HepG2 (cell line): Measurements from ENCODE around the gene APOM. TPM values are rescaled to one million over a fixed set of nuclear protein-coding genes. Genes with fewer than 3 reads are reported as not detected.

Experiments used
- HMG20B ChIP-seq: conservative IDR thresholded peaks from 2 replicates; pipeline ENCODE4 v1.6.1; 2016; ENCODE audit warnings: missing genetic modification reagents, missing compliant biosample characterization
- KDM5B ChIP-seq: sonication (generic); formaldehyde crosslinking; IDR thresholded peaks from 2 replicates; pipeline ENCODE4 v1.4.0; 2020; ENCODE audit warnings: missing genetic modification reagents, mild to moderate bottlenecking, borderline replicate concordance
- MIER3 ChIP-seq: IDR thresholded peaks from 2 replicates; pipeline ENCODE4 v1.6.1; 2016; ENCODE audit warnings: missing compliant biosample characterization, borderline replicate concordance
- PITX1 ChIP-seq: sonication (generic); formaldehyde crosslinking; IDR thresholded peaks from 2 replicates; pipeline ENCODE4 v1.5.1; 2020; ENCODE audit warnings: mild to moderate bottlenecking, missing genetic modification reagents
- RCOR2 ChIP-seq: IDR thresholded peaks from 2 replicates; pipeline ENCODE4 v1.6.1; 2016; ENCODE audit warnings: missing biosample characterization, missing genetic modification reagents
- SIX1 ChIP-seq: sonication (generic); formaldehyde crosslinking; IDR thresholded peaks from 2 replicates; pipeline ENCODE4 v1.4.0; 2020; ENCODE audit warnings: missing genetic modification reagents, borderline replicate concordance
- SRY ChIP-seq: sonication (generic); formaldehyde crosslinking; IDR thresholded peaks from 2 replicates; pipeline ENCODE4 v1.8.0; 2022; ENCODE audit warnings: mild to moderate bottlenecking, missing genetic modification reagents
- SUZ12 ChIP-seq: fragments of 150-350 bp; IDR thresholded peaks from 2 replicates; pipeline ENCODE4 v1.6.1; 2014; ENCODE audit warnings: low read depth, low read length
- TCF12 ChIP-seq, 2 experiments: fragments of 450-650 bp in 1 of 2; sonication (generic) in 1 of 2; formaldehyde crosslinking in 1 of 2; IDR thresholded peaks; 2 replicates each; pipeline versions ENCODE4 v1.6.1 to v1.8.0; 2017 to 2022; ENCODE audit warnings: antibody characterized with exemption in 1 of 2, mild to moderate bottlenecking in 1 of 2, missing genetic modification reagents in 1 of 2, moderate library complexity in 1 of 2
- ZBTB42 ChIP-seq: sonication (generic); formaldehyde crosslinking; IDR thresholded peaks from 2 replicates; pipeline ENCODE4 v1.5.0; 2020; ENCODE audit warnings: mild to moderate bottlenecking, missing genetic modification reagents
- ZMYM3 ChIP-seq: sonication (generic); formaldehyde crosslinking; IDR thresholded peaks from 2 replicates; pipeline ENCODE4 v1.5.1; 2020; ENCODE audit warnings: mild to moderate bottlenecking, missing genetic modification reagents
- ZNF329 ChIP-seq: sonication (generic); formaldehyde crosslinking; IDR thresholded peaks from 2 replicates; pipeline ENCODE4 v1.9.0; 2021; ENCODE audit warnings: low read depth, mild to moderate bottlenecking, missing genetic modification reagents
- ZNF33A ChIP-seq: sonication (generic); formaldehyde crosslinking; IDR thresholded peaks from 2 replicates; pipeline ENCODE4 v1.5.1; 2020; ENCODE audit warnings: missing genetic modification reagents, mild to moderate bottlenecking, moderate library complexity, borderline replicate concordance
- ZNF451 ChIP-seq: sonication (generic); formaldehyde crosslinking; IDR thresholded peaks from 2 replicates; pipeline ENCODE4 v1.5.0; 2020; ENCODE audit warnings: mild to moderate bottlenecking, missing genetic modification reagents
- ZNF615 ChIP-seq: sonication (generic); formaldehyde crosslinking; IDR thresholded peaks from 2 replicates; pipeline ENCODE4 v1.5.0; 2020; ENCODE audit warnings: mild to moderate bottlenecking, missing genetic modification reagents, borderline replicate concordance
- ZXDC ChIP-seq: sonication (generic); formaldehyde crosslinking; IDR thresholded peaks from 2 replicates; pipeline ENCODE4 v1.5.0; 2020; ENCODE audit warnings: mild to moderate bottlenecking, missing genetic modification reagents
- polyA plus RNA-seq, 8 experiments: library from polyadenylated mRNA; depleted of rRNA in 3 of 8; stranded (reverse) in 7 of 8; unstranded in 1 of 8; fragments of >200 nt; fragmentation: Illumina TruSeq in 4 of 8; extraction: Trizol in 4 of 8; gene quantifications; 2 replicates each; pipeline versions ENCODE4 v1.2.1 to v1.2.3, GENCODE V29; 2011 to 2016; ENCODE audit warnings: low read depth in 4 of 8, missing spikeins in 1 of 8, mixed read lengths in 1 of 8; ENCODE audit not compliant: insufficient read depth in 1 of 8
- total RNA-seq, 5 experiments: library from RNA; depleted of rRNA; stranded (reverse); fragments of >200 nt; fragmentation: Illumina TruSeq; extraction: Trizol; gene quantifications; 2 replicates each; pipeline ENCODE4 v1.2.3, GENCODE V29; 2016; ENCODE audit warnings: low read depth in 1 of 5
- TF ChIP-seq, protein P1 (sequence below): sonication (generic); formaldehyde crosslinking; IDR thresholded peaks from 2 replicates; pipeline ENCODE4 v1.4.0; 2020; ENCODE audit warnings: mild to moderate bottlenecking, missing genetic modification reagents
- TF ChIP-seq, protein P2 (sequence below): sonication (generic); formaldehyde crosslinking; conservative IDR thresholded peaks from 2 replicates; pipeline ENCODE4 v1.8.0; 2022; ENCODE audit warnings: mild to moderate bottlenecking, moderate library complexity, missing genetic modification reagents

APOM gene
- total and polyA plus RNA-seq, 2 of the 13 experiments (the other 11 are each of a cell fraction or from before 2014, with no cell fraction given): 98.2 to 1,140 TPM

- TF ChIP-seq SIX1: no peak
- no peak; the same call in 1 of the 2 replicates for TF ChIP-seq ZXDC
- TF ChIP-seq RCOR2: no peak
- TF ChIP-seq PITX1 (CRISPR knock-in tag): no peak
- TF ChIP-seq SRY: peak; percentile 86; the same call in 1 of the 2 replicates
- TF ChIP-seq, protein P1, sequence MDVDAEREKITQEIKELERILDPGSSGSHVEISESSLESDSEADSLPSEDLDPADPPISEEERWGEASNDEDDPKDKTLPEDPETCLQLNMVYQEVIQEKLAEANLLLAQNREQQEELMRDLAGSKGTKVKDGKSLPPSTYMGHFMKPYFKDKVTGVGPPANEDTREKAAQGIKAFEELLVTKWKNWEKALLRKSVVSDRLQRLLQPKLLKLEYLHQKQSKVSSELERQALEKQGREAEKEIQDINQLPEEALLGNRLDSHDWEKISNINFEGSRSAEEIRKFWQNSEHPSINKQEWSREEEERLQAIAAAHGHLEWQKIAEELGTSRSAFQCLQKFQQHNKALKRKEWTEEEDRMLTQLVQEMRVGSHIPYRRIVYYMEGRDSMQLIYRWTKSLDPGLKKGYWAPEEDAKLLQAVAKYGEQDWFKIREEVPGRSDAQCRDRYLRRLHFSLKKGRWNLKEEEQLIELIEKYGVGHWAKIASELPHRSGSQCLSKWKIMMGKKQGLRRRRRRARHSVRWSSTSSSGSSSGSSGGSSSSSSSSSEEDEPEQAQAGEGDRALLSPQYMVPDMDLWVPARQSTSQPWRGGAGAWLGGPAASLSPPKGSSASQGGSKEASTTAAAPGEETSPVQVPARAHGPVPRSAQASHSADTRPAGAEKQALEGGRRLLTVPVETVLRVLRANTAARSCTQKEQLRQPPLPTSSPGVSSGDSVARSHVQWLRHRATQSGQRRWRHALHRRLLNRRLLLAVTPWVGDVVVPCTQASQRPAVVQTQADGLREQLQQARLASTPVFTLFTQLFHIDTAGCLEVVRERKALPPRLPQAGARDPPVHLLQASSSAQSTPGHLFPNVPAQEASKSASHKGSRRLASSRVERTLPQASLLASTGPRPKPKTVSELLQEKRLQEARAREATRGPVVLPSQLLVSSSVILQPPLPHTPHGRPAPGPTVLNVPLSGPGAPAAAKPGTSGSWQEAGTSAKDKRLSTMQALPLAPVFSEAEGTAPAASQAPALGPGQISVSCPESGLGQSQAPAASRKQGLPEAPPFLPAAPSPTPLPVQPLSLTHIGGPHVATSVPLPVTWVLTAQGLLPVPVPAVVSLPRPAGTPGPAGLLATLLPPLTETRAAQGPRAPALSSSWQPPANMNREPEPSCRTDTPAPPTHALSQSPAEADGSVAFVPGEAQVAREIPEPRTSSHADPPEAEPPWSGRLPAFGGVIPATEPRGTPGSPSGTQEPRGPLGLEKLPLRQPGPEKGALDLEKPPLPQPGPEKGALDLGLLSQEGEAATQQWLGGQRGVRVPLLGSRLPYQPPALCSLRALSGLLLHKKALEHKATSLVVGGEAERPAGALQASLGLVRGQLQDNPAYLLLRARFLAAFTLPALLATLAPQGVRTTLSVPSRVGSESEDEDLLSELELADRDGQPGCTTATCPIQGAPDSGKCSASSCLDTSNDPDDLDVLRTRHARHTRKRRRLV (CRISPR knock-in tag): no peak; the same call in 1 of the 2 replicates
- no peak; the same call in 1 of the 2 replicates for TF ChIP-seq HMG20B
- no peak for TF ChIP-seq SUZ12
- peak; percentile 91 for TF ChIP-seq KDM5B (CRISPR knock-in tag)
- TF ChIP-seq ZNF451 (CRISPR knock-in tag): peak; percentile 85; the same call in 1 of the 2 replicates
- no peak for TF ChIP-seq ZNF329 (CRISPR knock-in tag)
- no peak for TF ChIP-seq MIER3
- peak; percentile 87; the same call in 1 of the 2 replicates for TF ChIP-seq ZNF615 (CRISPR knock-in tag)
- TF ChIP-seq ZNF33A (CRISPR knock-in tag): 0 out of 2 replicates have a peak, but pooled peaks have one; percentile 72
- TF ChIP-seq TCF12 (IDR thresholded peaks at IDR 0.05): no peak
- no peak; the same call in 1 of the 2 replicates for TF ChIP-seq TCF12 (CRISPR knock-in tag; IDR thresholded peaks at IDR 0.05)
- TF ChIP-seq ZBTB42 (CRISPR knock-in tag): no peak; the same call in 1 of the 2 replicates
- TF ChIP-seq, protein P2, sequence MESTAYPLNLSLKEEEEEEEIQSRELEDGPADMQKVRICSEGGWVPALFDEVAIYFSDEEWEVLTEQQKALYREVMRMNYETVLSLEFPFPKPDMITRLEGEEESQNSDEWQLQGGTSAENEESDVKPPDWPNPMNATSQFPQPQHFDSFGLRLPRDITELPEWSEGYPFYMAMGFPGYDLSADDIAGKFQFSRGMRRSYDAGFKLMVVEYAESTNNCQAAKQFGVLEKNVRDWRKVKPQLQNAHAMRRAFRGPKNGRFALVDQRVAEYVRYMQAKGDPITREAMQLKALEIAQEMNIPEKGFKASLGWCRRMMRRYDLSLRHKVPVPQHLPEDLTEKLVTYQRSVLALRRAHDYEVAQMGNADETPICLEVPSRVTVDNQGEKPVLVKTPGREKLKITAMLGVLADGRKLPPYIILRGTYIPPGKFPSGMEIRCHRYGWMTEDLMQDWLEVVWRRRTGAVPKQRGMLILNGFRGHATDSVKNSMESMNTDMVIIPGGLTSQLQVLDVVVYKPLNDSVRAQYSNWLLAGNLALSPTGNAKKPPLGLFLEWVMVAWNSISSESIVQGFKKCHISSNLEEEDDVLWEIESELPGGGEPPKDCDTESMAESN: peak; percentile 84
- TF ChIP-seq ZMYM3 (CRISPR knock-in tag): no peak
These were observed 4.9 kb downstream of the APOM start, which contains the start of gene C6orf47 (continued) for GRCh38 chr6:31660381-31661261.
